DOHH2 (cell line): Measurements from ENCODE around the gene IGSF22.

Experiments used
- H3F3A ChIP-seq: fragments of 200-600 bp; sonication (generic), shearing (Covaris generic); 2 replicates; pipeline ENCODE4 v1.6.0; 2016; ENCODE audit warnings: antibody characterized with exemption, mild to moderate bottlenecking; ENCODE audit not compliant: control insufficient read depth, insufficient read depth
- H3K27ac ChIP-seq: fragments of 200-600 bp; sonication (generic); 2 replicates; pipeline ENCODE4 v1.5.1; 2014; ENCODE audit warnings: low read depth, mild to moderate bottlenecking, low read length, moderate library complexity
- H3K27me3 ChIP-seq: fragments of 200-600 bp; sonication (generic); 2 replicates; pipeline ENCODE4 v1.6.1; 2014; ENCODE audit warnings: mild to moderate bottlenecking, low read length, mixed read lengths; ENCODE audit not compliant: control insufficient read depth
- H3K36me3 ChIP-seq: fragments of 200-600 bp; sonication (generic); 2 replicates; pipeline ENCODE4 v1.6.1; 2014; ENCODE audit warnings: mild to moderate bottlenecking, low read length, moderate library complexity, mixed read lengths; ENCODE audit not compliant: control insufficient read depth
- H3K4me1 ChIP-seq: fragments of 200-600 bp; sonication (generic); 2 replicates; pipeline ENCODE4 v1.6.1; 2014; ENCODE audit warnings: mild to moderate bottlenecking, low read length, mixed read lengths; ENCODE audit not compliant: control insufficient read depth
- H3K4me2 ChIP-seq: fragments of 200-600 bp; sonication (generic); 2 replicates; pipeline ENCODE4 v1.6.0; 2014; ENCODE audit warnings: mild to moderate bottlenecking, low read length, moderate library complexity
- H3K4me3 ChIP-seq: fragments of 200-600 bp; sonication (generic); 2 replicates; pipeline ENCODE4 v1.5.1; 2014; ENCODE audit warnings: mild to moderate bottlenecking, low read length, mixed read lengths
- H3K79me2 ChIP-seq: fragments of 200-600 bp; sonication (generic); 2 replicates; pipeline ENCODE4 v1.6.1; 2014; ENCODE audit warnings: mild to moderate bottlenecking, low read length, mixed read lengths; ENCODE audit not compliant: control insufficient read depth
- H3K9me2 ChIP-seq: fragments of 200-600 bp; sonication (generic); replicated peaks from 2 replicates; pipeline ENCODE4 v1.6.1; 2014; ENCODE audit warnings: mild to moderate bottlenecking, low read length, mixed read lengths; ENCODE audit not compliant: control insufficient read depth
- H3K9me3 ChIP-seq: fragments of 200-600 bp; sonication (generic); 2 replicates; pipeline ENCODE4 v1.6.1; 2014; ENCODE audit warnings: antibody characterized with exemption, low read length, mixed read lengths; ENCODE audit not compliant: control insufficient read depth, insufficient read depth
- H4K20me1 ChIP-seq: fragments of 200-600 bp; sonication (generic); 2 replicates; pipeline ENCODE4 v1.6.0; 2014; ENCODE audit warnings: low read depth, mild to moderate bottlenecking, antibody characterized with exemption, low read length, moderate library complexity; ENCODE audit not compliant: control insufficient read depth, insufficient read depth
- EZH2phosphoT487 ChIP-seq: fragments of 200-600 bp; sonication (generic); IDR thresholded peaks from 2 replicates; pipeline ENCODE4 v1.6.1; 2017; ENCODE audit warnings: borderline replicate concordance, mild to moderate bottlenecking, antibody characterized with exemption, low read length, moderate library complexity, mixed read lengths
- TF ChIP-seq, protein P1 (sequence below): fragments of 200-600 bp; sonication (generic); IDR thresholded peaks from one replicate; pipeline ENCODE4 v1.5.1; 2014; ENCODE audit warnings: antibody characterized with exemption, mild to moderate bottlenecking, low read depth, low read length; ENCODE audit not compliant: poor library complexity, severe bottlenecking

The IGSF22 gene

DNA sequence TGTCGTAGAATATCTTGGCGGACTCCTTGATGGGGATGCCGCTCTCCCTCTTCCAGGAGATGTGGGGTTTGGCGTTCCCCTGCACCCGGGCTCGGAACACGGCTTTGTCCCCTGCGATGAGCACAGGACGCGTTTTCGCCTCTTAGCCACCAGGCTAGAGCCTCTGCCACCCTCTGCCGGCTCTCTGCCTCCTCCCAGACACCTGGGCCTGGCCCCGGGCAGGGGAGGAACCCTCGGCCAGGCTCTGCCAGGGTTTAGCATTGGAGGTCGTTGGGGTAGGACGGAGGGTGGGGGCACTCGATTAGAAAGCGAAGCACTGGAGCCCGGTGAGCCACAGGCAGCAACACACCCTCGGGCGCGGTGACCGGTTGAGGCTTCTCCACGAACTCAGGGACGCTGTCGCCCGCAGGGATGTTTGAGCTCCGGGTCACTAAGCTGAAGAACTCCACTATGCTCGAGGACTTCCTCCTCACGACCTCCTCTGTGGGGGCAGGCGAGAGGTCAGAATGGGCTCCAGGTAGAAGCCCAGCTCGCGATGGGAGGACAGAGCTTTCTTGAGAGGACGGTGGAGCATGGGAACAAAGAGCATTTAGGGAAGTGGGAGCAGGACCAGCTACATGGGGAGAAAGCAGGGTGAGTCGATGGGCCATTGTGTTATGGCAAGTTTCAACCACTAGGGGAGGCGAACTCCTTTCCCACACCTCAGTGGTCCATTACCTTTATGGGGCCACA is 4.3 kb downstream of the IGSF22 start:
- Histone ChIP-seq H3K9me2 (no peaks in the 10 kb centered on the region), H3K9me3 (no peaks in the 10 kb centered on the region), H3K4me2 (peak overlapping the region; percentile 67), H3K27me3 (0 out of 2 replicates have a peak, but pooled peaks cover 2% of the 10 kb centered on the region), H3K4me3 (peak overlapping the region; percentile 62), H3K36me3 (no peaks in the 10 kb centered on the region), H3F3A (no peaks in the 10 kb centered on the region), H4K20me1 (no peaks in the 10 kb centered on the region), H3K27ac (no peak overlapping the region), H3K4me1 (peaks cover 9% of the 10 kb centered on the region), H3K79me2 (no peaks in the 10 kb centered on the region)
- TF ChIP-seq, protein P1, sequence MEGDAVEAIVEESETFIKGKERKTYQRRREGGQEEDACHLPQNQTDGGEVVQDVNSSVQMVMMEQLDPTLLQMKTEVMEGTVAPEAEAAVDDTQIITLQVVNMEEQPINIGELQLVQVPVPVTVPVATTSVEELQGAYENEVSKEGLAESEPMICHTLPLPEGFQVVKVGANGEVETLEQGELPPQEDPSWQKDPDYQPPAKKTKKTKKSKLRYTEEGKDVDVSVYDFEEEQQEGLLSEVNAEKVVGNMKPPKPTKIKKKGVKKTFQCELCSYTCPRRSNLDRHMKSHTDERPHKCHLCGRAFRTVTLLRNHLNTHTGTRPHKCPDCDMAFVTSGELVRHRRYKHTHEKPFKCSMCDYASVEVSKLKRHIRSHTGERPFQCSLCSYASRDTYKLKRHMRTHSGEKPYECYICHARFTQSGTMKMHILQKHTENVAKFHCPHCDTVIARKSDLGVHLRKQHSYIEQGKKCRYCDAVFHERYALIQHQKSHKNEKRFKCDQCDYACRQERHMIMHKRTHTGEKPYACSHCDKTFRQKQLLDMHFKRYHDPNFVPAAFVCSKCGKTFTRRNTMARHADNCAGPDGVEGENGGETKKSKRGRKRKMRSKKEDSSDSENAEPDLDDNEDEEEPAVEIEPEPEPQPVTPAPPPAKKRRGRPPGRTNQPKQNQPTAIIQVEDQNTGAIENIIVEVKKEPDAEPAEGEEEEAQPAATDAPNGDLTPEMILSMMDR = peak; percentile 73
- TF ChIP-seq EZH2phosphoT487 = no peak

DNA sequence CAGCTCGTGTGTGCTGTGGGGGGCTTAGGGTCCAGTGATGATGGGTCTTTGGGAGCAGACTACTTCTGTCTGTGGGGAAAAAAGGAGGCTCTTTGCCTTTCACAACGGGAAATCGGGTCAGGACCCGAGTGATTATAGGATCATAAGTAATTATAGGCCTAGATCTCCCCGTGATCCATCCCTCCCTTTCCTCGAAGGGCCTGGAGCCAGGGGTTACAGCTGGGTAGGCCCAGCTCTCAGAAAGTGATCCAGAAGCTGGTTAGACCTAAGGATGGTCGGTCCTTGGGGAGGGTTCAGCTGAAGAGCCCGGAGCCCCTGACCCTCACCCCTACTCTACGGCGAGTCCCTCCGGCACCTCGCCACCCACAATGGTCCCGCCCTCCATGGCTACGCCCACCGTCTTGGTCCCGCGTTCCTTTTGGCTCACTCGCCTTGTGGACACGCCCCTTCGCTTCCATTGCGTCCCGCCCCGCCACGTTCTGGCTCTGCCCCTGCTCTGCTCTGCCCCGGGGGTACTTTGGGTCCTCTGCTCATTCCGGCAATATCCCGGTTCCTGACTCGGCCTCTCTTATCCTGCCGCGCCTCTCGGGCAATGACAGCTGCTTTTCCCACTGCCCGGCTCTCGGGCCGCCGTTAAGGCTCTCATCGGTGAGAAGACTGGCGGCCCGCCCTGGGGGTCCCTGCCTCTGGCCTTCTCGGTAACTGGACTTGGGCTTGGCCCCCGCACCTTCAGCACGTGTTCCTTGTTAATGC is 5.0 kb downstream of the IGSF22 start:
- peak overlapping the region; percentile 62 for H3K4me3 ChIP-seq
- H3K79me2 ChIP-seq = no peaks in the 10 kb centered on the region
- H3K9me3 ChIP-seq = no peaks in the 10 kb centered on the region
- no peaks in the 10 kb centered on the region for H4K20me1 ChIP-seq
- no peak for TF ChIP-seq EZH2phosphoT487
- TF ChIP-seq, protein P1 = no peak
- H3F3A ChIP-seq = no peaks in the 10 kb centered on the region
- peaks cover 9% of the 10 kb centered on the region for H3K4me1 ChIP-seq
- H3K27ac ChIP-seq = no peak overlapping the region
- peak overlapping the region; percentile 67 for H3K4me2 ChIP-seq
- no peaks in the 10 kb centered on the region for H3K36me3 ChIP-seq
- H3K9me2 ChIP-seq = no peaks in the 10 kb centered on the region
- H3K27me3 ChIP-seq = 0 out of 2 replicates have a peak, but pooled peaks cover 2% of the 10 kb centered on the region

DNA sequence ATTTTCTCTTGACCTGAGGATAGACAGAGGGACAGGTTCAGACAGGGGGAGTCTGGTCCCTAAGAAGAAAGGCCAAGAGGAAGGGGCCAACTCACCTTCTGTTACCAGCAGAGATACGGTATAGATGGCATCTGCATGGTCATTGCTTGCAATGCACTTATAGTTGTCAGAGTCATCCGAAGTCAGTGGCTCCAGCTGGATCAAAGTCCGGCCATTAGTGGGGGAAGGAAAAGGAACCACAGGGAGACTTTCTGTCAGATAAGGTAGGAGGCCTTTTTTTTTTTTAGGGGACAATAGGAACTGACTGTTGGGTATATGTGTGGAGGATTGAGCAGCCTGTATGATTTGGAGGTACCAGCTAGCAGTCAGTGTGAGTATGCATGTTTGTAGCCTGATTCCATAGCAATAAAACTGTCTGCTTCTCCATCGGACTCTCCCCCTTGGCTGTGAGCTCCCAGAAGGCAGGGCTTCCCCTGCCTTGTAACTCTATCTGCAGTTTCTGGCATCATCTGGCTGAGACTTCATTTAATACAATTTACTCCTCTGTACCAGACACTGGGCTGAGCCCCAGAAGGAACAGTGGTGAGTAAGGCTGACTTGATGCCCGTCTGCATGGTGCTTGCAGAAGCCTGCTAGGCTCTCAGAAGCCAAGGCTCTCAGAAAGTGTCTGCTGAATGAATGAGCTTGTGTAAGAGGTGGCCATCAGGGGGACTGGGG is 5.7 kb downstream of the IGSF22 start:
- Histone ChIP-seq H3K27me3 (peaks cover 4% of the 10 kb centered on the region; the same call in 1 of the 2 replicates), H3K4me3 (no peak overlapping the region), H3K79me2 (no peaks in the 10 kb centered on the region), H3K27ac (no peak overlapping the region), H3F3A (no peaks in the 10 kb centered on the region), H3K36me3 (no peaks in the 10 kb centered on the region), H4K20me1 (no peaks in the 10 kb centered on the region), H3K9me2 (no peaks in the 10 kb centered on the region), H3K9me3 (no peaks in the 10 kb centered on the region), H3K4me2 (no peak overlapping the region), H3K4me1 (peaks cover 9% of the 10 kb centered on the region)
- TF ChIP-seq, protein P1 = no peak
- TF ChIP-seq EZH2phosphoT487 = no peak
